Measurements from ENCODE around the gene ARID1B. TPM values are rescaled to one million over a fixed set of nuclear protein-coding genes. Genes with fewer than 3 reads are reported as not detected.

The ARID1B gene
- total RNA-seq, 1 experiment from 2014 or later = 58.8 TPM

DNA sequence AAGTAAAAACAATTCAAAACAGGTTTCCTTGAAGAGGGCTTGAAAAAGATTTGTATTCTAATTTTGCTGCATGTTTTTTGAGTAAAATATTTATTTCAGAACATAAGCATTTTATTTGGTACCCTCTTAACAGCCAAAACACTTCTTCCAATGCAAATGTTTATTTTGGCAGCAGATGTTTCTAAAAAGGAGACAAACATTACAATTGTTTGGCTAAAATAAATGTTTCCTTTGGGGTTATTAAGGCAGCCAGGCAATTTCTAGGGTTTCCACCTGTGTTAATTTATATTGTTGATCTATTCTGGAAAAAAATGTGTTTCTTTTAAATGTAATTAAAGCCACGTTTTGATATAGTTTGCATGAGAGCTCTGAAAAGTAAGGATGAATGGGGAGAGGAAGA lies 56.6 kb downstream of the ARID1B start:
- Mint-ChIP-seq H3K36me3 (ENCODE audit: insufficient read depth, unreplicated experiment) (no peaks in the 10 kb centered on the region), H3K9me3 (ENCODE audit: unreplicated experiment) (no peaks in the 10 kb centered on the region), H3K4me1 (ENCODE audit: low read depth, unreplicated experiment) (no peaks in the 10 kb centered on the region), H3K27me3 (ENCODE audit: insufficient read depth, unreplicated experiment) (no peaks in the 10 kb centered on the region), H3K4me3 (ENCODE audit: unreplicated experiment) (no peak overlapping the region), H3K27ac (ENCODE audit: unreplicated experiment) (no peak overlapping the region)
- H3K4me1 ChIP-seq = no peaks in the 10 kb centered on the region
- no TSS peak for BruUV-seq (replicated peaks)
- no peak overlapping the region for H3K4me3 ChIP-seq (ENCODE audit: low read depth, low read length)
- POLR2A ChIA-PET = no interaction called here
- DNase-seq = no peak
- TF ChIP-seq, protein P1, sequence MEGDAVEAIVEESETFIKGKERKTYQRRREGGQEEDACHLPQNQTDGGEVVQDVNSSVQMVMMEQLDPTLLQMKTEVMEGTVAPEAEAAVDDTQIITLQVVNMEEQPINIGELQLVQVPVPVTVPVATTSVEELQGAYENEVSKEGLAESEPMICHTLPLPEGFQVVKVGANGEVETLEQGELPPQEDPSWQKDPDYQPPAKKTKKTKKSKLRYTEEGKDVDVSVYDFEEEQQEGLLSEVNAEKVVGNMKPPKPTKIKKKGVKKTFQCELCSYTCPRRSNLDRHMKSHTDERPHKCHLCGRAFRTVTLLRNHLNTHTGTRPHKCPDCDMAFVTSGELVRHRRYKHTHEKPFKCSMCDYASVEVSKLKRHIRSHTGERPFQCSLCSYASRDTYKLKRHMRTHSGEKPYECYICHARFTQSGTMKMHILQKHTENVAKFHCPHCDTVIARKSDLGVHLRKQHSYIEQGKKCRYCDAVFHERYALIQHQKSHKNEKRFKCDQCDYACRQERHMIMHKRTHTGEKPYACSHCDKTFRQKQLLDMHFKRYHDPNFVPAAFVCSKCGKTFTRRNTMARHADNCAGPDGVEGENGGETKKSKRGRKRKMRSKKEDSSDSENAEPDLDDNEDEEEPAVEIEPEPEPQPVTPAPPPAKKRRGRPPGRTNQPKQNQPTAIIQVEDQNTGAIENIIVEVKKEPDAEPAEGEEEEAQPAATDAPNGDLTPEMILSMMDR (IDR thresholded peaks at IDR 0.05; ENCODE audit: insufficient read depth in 1 of 2, low read depth in 1 of 2, low read length in 1 of 2, severe bottlenecking in 1 of 2, unreplicated experiment in 1 of 2) = no peak
- H3K27me3 ChIP-seq (replicated peaks; ENCODE audit: control insufficient read depth, insufficient read depth, low read length) = no peaks in the 10 kb centered on the region
- no peaks in the 10 kb centered on the region for H3K36me3 ChIP-seq (ENCODE audit: control insufficient read depth, insufficient read depth, low read length)
- intact Hi-C loops (cut with micrococcal nuclease; ENCODE audit: unreplicated experiment) = no loop called here
- no peaks in the 10 kb centered on the region for H3K9me3 ChIP-seq
- CTCF ChIA-PET = no interaction called here

DNA sequence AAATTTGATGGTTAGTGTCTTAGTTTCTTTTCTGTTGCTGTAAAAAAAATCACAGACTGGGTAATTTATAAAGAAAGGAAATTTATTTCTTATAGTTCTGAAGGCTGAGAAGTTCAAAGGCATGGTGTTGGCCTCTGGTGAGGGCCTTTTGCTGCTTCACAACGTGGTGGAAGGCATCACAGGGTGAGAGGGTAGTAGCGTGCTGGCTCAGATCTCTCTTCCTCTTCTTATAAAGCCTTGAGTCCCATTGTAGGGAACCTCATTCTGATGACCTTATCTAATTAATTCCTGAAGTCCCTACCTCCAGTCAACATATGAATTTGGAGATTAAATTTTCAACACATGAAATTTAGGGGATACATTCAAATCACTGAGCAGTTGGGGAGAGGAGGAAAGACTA lies 62.0 kb downstream of the ARID1B start:
- DNase-seq = no peak
- Mint-ChIP-seq H3K4me3 (ENCODE audit: unreplicated experiment) (no peak overlapping the region), H3K27ac (ENCODE audit: unreplicated experiment) (no peak overlapping the region), H3K9me3 (ENCODE audit: unreplicated experiment) (no peaks in the 10 kb centered on the region), H3K36me3 (ENCODE audit: insufficient read depth, unreplicated experiment) (peaks cover 8% of the 10 kb centered on the region), H3K4me1 (ENCODE audit: low read depth, unreplicated experiment) (peaks cover 5% of the 10 kb centered on the region), H3K27me3 (ENCODE audit: insufficient read depth, unreplicated experiment) (no peaks in the 10 kb centered on the region)
- Histone ChIP-seq H3K27me3 (replicated peaks; ENCODE audit: control insufficient read depth, insufficient read depth, low read length) (no peaks in the 10 kb centered on the region), H3K4me3 (ENCODE audit: low read depth, low read length) (no peak overlapping the region), H3K9me3 (no peaks in the 10 kb centered on the region), H3K4me1 (no peaks in the 10 kb centered on the region), H3K36me3 (ENCODE audit: control insufficient read depth, insufficient read depth, low read length) (no peaks in the 10 kb centered on the region; the same call in 1 of the 2 replicates)
- BruUV-seq (replicated peaks) = no TSS peak
- CTCF ChIA-PET = no interaction called here
- intact Hi-C loops (cut with micrococcal nuclease; ENCODE audit: unreplicated experiment) = no loop called here
- POLR2A ChIA-PET = no interaction called here
- TF ChIP-seq, protein P1 (IDR thresholded peaks at IDR 0.05; ENCODE audit: insufficient read depth in 1 of 2, low read depth in 1 of 2, low read length in 1 of 2, severe bottlenecking in 1 of 2, unreplicated experiment in 1 of 2) = no peak

DNA sequence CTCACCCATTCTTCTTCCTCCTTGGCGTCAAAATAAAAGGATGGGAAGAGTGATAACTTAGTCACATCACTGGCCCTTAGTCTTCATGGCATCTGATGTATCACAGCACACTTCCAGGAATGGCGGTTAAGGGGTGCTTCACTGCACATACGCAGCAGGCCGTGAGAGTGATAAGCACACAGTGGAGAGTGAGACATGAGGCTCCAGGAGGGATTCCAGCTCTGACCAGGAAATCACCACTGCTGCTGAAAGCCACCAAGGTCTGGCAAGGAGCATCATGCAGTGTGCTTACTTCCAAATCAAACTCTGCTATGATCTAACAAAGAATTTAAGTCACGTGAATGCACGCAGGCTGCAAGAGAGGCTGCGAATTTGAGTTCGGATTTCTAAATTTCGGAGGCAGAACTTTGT lies 62.4 kb downstream of the ARID1B start:
- Mint-ChIP-seq H3K27me3 (ENCODE audit: insufficient read depth, unreplicated experiment) (no peaks in the 10 kb centered on the region), H3K4me1 (ENCODE audit: low read depth, unreplicated experiment) (peaks cover 5% of the 10 kb centered on the region), H3K9me3 (ENCODE audit: unreplicated experiment) (no peaks in the 10 kb centered on the region), H3K27ac (ENCODE audit: unreplicated experiment) (no peak overlapping the region), H3K36me3 (ENCODE audit: insufficient read depth, unreplicated experiment) (peaks cover 8% of the 10 kb centered on the region), H3K4me3 (ENCODE audit: unreplicated experiment) (no peak overlapping the region)
- no peaks in the 10 kb centered on the region for H3K27me3 ChIP-seq (replicated peaks; ENCODE audit: control insufficient read depth, insufficient read depth, low read length)
- CTCF ChIA-PET = no interaction called here
- H3K36me3 ChIP-seq (ENCODE audit: control insufficient read depth, insufficient read depth, low read length) = no peaks in the 10 kb centered on the region; the same call in 1 of the 2 replicates
- TF ChIP-seq, protein P1 (IDR thresholded peaks at IDR 0.05; ENCODE audit: insufficient read depth in 1 of 2, low read depth in 1 of 2, low read length in 1 of 2, severe bottlenecking in 1 of 2, unreplicated experiment in 1 of 2) = no peak
- no TSS peak for BruUV-seq (replicated peaks)
- no peaks in the 10 kb centered on the region for H3K9me3 ChIP-seq
- no peaks in the 10 kb centered on the region for H3K4me1 ChIP-seq
- POLR2A ChIA-PET = no interaction called here
- DNase-seq = no peak
- H3K4me3 ChIP-seq (ENCODE audit: low read depth, low read length) = no peak overlapping the region
- intact Hi-C loops (cut with micrococcal nuclease; ENCODE audit: unreplicated experiment) = no loop called here

All from Caco-2 (cell line).